ENCODE measurements around the gene TAF15.

DNA sequence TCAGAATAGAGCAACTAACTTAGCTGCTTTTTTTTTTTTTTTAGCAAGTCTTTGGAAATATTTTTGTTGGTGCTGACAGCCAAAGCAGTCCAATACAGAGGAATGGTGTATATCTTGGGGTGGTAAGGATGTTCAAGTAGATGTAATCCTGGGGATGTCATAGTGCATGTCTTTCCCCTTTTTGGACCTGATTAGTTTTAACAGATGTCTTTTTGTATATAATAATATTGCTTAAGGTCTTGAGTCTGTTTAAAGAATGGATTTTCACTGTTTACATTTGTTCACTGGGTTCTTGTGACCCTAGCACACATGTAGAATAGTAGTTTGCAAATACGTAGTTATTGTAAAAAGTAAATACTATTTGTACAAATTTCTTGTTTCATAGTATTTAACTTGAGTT lies 7.9 kb downstream of the TAF15 start:
- TF ChIP-seq CTCF (IDR thresholded peaks at IDR 0.05) (no peak), POLR2A (IDR thresholded peaks at IDR 0.05) (no peak)
